Activated CD8-positive, alpha-beta memory T cell treated with anti-CD3 and anti-CD28 coated beads for 24 hours (primary cell): ENCODE measurements around the gene CLASP2.
"Not testable (repeated sequence)": the region's sequence is repeated elsewhere in the genome, so short reads cannot be mapped to it uniquely, and the experiment has no call there.

ENCODE experiments used
- DNase-seq: peaks from one replicate; pipeline ENCODE4 v3.0.0-alpha.2; 2020

CLASP2 gene

GRCh38 chr3:33526787-33527186, 191.3 kb downstream of the CLASP2 start:
- no peak for DNase-seq

GRCh38 chr3:33525232-33525631, 192.8 kb downstream of the CLASP2 start:
- DNase-seq = no peak

GRCh38 chr3:33523093-33523667, 194.9 kb downstream of the CLASP2 start:
- DNase-seq = no peak

GRCh38 chr3:33521736-33522135, 196.3 kb downstream of the CLASP2 start:
- DNase-seq = no peak

- DNase-seq = no peak
These were observed 204.7 kb downstream of the CLASP2 start for GRCh38 chr3:33513262-33513863.

- no peak for DNase-seq
These were observed 213.0 kb downstream of the CLASP2 start for GRCh38 chr3:33505027-33505426.

GRCh38 chr3:33496449-33496848, 221.6 kb downstream of the CLASP2 start:
- no peak for DNase-seq

- DNase-seq = no peak
These were observed 226.3 kb downstream of the CLASP2 start for GRCh38 chr3:33491721-33492120.

GRCh38 chr3:33490641-33491241, 227.3 kb downstream of the CLASP2 start:
- DNase-seq = no peak

GRCh38 chr3:33488683-33489082, 229.4 kb downstream of the CLASP2 start:
- DNase-seq = no peak

- DNase-seq = no peak
These were observed 229.8 kb downstream of the CLASP2 start for GRCh38 chr3:33488246-33488645.

GRCh38 chr3:33482111-33482521, 235.9 kb downstream of the CLASP2 start:
- no peak for DNase-seq

GRCh38 chr3:33474896-33475295, 243.2 kb downstream of the CLASP2 start:
- no peak for DNase-seq

- no peak for DNase-seq
These were observed 244.2 kb downstream of the CLASP2 start for GRCh38 chr3:33473813-33474212.

- no peak for DNase-seq
These were observed 250.3 kb downstream of the CLASP2 start for GRCh38 chr3:33467786-33468185.

- DNase-seq = no peak
These were observed 257.0 kb downstream of the CLASP2 start for GRCh38 chr3:33461097-33461496.

- not testable (repeated sequence) for DNase-seq
These were observed 258.5 kb downstream of the CLASP2 start for GRCh38 chr3:33459577-33459976.

GRCh38 chr3:33458446-33458845, 259.6 kb downstream of the CLASP2 start:
- no peak for DNase-seq

- no peak for DNase-seq
These were observed 261.3 kb downstream of the CLASP2 start for GRCh38 chr3:33456756-33457155.

GRCh38 chr3:33453331-33453761, 264.7 kb downstream of the CLASP2 start:
- DNase-seq = no peak

- DNase-seq = not testable (repeated sequence)
These were observed 266.1 kb downstream of the CLASP2 start for GRCh38 chr3:33451994-33452393.

- no peak for DNase-seq
These were observed 270.1 kb downstream of the CLASP2 start for GRCh38 chr3:33447958-33448357.

- DNase-seq = not testable (repeated sequence)
These were observed 270.8 kb downstream of the CLASP2 start for GRCh38 chr3:33447256-33447625.
